Heart right ventricle (tissue), 16 donors: Measurements from ENCODE around the gene COL5A2. TPM values are rescaled to one million over a fixed set of nuclear protein-coding genes. Genes with fewer than 3 reads are reported as not detected.
A peak's percentile ranks its signal among the peaks of the same experiment; 100 is the strongest.

Experiments used
- ATAC-seq, 8 donors: fragments of 200-7000 bp; cut with Tn5 transposase; one replicate each; pipeline ENCODE4 v1.9.1; 2020; ENCODE audit warnings: mild to moderate bottlenecking in 8 of 8, moderate library complexity in 8 of 8, moderate number of reproducible peaks in 1 of 8
- DNase-seq, 2 donors: peaks; one replicate each; pipeline ENCODE4 v3.0.0-alpha.2; 2020
- H3K27ac ChIP-seq, 10 donors: fragments of 200-600 bp; sonication (generic) in 2 of 10; one replicate each; pipeline versions ENCODE4 v1.5.0 to v1.8.0; 2020 to 2022; ENCODE audit warnings: mild to moderate bottlenecking in 3 of 10
- H3K27me3 ChIP-seq, 7 donors: fragments of 200-600 bp; one replicate each; pipeline ENCODE4 v1.8.0; 2021 to 2022; ENCODE audit warnings: mild to moderate bottlenecking in 2 of 7
- H3K36me3 ChIP-seq, 9 donors: fragments of 200-600 bp; sonication (generic) in 1 of 9; one replicate each; pipeline versions ENCODE4 v1.5.0 to v1.8.0; 2020 to 2022; ENCODE audit warnings: mild to moderate bottlenecking in 2 of 9
- H3K4me1 ChIP-seq, 9 donors: fragments of 200-600 bp; sonication (generic) in 1 of 9; one replicate each; pipeline versions ENCODE4 v1.5.0 to v1.8.0; 2020 to 2022; ENCODE audit warnings: mild to moderate bottlenecking in 4 of 9
- H3K4me3 ChIP-seq, 10 donors: fragments of 200-600 bp; sonication (generic) in 2 of 10; one replicate each; pipeline versions ENCODE4 v1.5.0 to v1.8.0; 2020 to 2022; ENCODE audit warnings: mild to moderate bottlenecking in 7 of 10, moderate library complexity in 2 of 10
- H3K9me3 ChIP-seq, 11 donors: fragments of 200-600 bp in 10 of 11; sonication (generic) in 2 of 11; one replicate each; pipeline versions ENCODE4 v1.5.0 to v1.8.0; 2013 to 2022; ENCODE audit warnings: mild to moderate bottlenecking in 2 of 11, control low read depth in 1 of 11, moderate library complexity in 1 of 11
- WGBS, 2 donors: extraction: QIAGEN DNeasy Blood & Tissue Kit; methylation state at CpG; one replicate each; pipeline ENCODE4 v1.1.7; 2013; ENCODE audit warnings: inconsistent platforms in 1 of 2; 5-methylcytosine and 5-hydroxymethylcytosine counted together
- intact Hi-C, 10 donors: fragments of 100-400 bp; cut with DNase I; formaldehyde crosslinking; loops; one replicate each; pipeline versions ENCODE4 v1.11.1 to v1.14.2; 2022
- polyA plus RNA-seq, 2 donors: library from polyadenylated mRNA; stranded (reverse); fragments of 200-250 nt; gene quantifications; one replicate each; pipeline ENCODE4 v1.2.3, GENCODE V29; 2013
- total RNA-seq, 10 donors: library from RNA; stranded (reverse); fragmentation: NEBNext Ultra II Directional in 3 of 10; extraction: Animal tissue kit (Norgen Biotek cat#: 25700) in 3 of 10; gene quantifications; one replicate each; pipeline versions ENCODE4 v1.2.1 to v1.2.4, GENCODE V29; 2021 to 2023
- TF ChIP-seq, protein P1 (sequence below), 9 donors: fragments of 200-600 bp; sonication (generic) in 2 of 9; IDR thresholded peaks; one replicate each; pipeline versions ENCODE4 v1.5.0 to v1.8.0; 2021 to 2022; ENCODE audit warnings: antibody characterized with exemption in 9 of 9, mild to moderate bottlenecking in 5 of 9, moderate library complexity in 1 of 9
- donor health status: Arrhythmogenic right ventricular cardiomyopathy.
- donor health status: ischemic (EF 13 %, LVEDD 7.1; RV severe dilation, severe dysfunction).
- donor health status: healthy with polysubstance abuse.
- donor health status: DM: no; HTN: yes; CAD: no.
- donor health status: DM: no; HTN: no; CAD: no.
- donor health status: ischemic (EF 25% LVEDD 6.9; RV normal size, moderate dysfunction).
- donor health status: ischemic (EF 25% LVEDD 5.7; RV mildly dilated, moderate dysfunction).
- donor health status: healthy.
- donor health status: DM: yes; HTN: yes; CAD: no.
- donor health status: Ischemic cardiomyopathy.
- donor health status: ischemic (EF 35%, LVEDD 5.7; RV mildly dilated, moderate dysfunction).
- donor health status: nonischemic (EF 11% LVEDD 7.7; RV severe dilation, severe dysfunction).
- donor health status: DM: yes; HTN: yes; CAD: no.
- donor health status: PGD.
- donor health status: ischemic (EF 29% LVEDD 5.4; RV normal size, mild dysfunction).
- donor health status: nonischemic (EF 23%, LVEDD 6.1; RV moderate dilation, normal function).

The COL5A2 gene
- total and polyA plus RNA-seq, 12 donors, result 4.8 to 44.7 (median 8.7) TPM

DNA sequence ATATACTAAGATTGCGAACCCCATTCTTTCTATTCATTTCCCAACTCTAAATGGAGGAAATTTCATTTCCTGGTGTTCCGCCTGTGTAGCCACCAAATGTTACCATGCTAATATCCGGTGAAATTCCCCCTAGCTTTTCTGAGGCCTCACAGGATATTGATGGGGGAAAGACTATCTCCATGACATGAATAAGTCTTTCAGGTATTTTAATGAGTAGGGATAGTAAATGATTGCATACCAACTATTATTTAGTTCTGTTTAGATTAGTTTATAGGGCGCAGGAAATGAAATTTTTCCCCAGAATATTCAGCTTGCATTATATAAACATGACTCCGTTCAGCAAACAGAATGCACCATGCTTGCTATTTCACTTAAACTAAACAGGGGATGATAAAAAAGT is 55.4 kb downstream of the COL5A2 start:
- 84 to 90% methylated on average over 5 of the region's 5 CpGs for WGBS, 2 donors
- intact Hi-C loops, result loop anchor here in 1 of 10 donors (10.0 kb wide), 1 partner anchor 51 kb away; the partner anchor contains the start of gene COL5A2
- peaks cover 0 to 6% (median 0%) of the 10 kb centered on the region in 9 donors for H3K36me3 ChIP-seq
- no peak overlapping the region for H3K4me3 ChIP-seq
- no peak overlapping the region for H3K27ac ChIP-seq
- no peaks in the 10 kb centered on the region for H3K27me3 ChIP-seq
- TF ChIP-seq, protein P1, sequence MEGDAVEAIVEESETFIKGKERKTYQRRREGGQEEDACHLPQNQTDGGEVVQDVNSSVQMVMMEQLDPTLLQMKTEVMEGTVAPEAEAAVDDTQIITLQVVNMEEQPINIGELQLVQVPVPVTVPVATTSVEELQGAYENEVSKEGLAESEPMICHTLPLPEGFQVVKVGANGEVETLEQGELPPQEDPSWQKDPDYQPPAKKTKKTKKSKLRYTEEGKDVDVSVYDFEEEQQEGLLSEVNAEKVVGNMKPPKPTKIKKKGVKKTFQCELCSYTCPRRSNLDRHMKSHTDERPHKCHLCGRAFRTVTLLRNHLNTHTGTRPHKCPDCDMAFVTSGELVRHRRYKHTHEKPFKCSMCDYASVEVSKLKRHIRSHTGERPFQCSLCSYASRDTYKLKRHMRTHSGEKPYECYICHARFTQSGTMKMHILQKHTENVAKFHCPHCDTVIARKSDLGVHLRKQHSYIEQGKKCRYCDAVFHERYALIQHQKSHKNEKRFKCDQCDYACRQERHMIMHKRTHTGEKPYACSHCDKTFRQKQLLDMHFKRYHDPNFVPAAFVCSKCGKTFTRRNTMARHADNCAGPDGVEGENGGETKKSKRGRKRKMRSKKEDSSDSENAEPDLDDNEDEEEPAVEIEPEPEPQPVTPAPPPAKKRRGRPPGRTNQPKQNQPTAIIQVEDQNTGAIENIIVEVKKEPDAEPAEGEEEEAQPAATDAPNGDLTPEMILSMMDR (IDR thresholded peaks at IDR 0.05), result no peak
- peaks cover 0 to 15% (median 0%) of the 10 kb centered on the region in 9 donors for H3K4me1 ChIP-seq
- DNase-seq, result no peak
- no peaks in the 10 kb centered on the region for H3K9me3 ChIP-seq
- no peak for ATAC-seq

DNA sequence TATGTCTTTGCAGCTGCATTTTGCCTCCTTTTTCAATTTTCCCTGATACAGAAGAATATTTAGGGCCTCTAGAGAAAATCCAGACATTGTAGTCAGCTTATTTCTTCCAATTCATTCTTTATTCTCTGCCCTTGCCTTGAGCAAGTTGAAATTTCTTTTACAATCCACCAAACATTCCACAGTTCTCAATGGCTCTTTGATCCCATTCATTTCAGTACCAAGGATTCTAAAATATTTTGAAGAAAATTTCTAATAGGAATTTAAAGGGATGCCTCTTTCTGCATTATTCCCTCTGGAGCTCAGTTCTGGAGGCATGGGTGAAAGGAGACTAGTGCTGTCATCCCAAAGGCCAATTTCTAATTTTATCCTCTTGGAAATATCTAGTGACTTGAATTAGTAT is 61.2 kb downstream of the COL5A2 start:
- H3K9me3 ChIP-seq, result no peaks in the 10 kb centered on the region
- no peak overlapping the region for H3K4me3 ChIP-seq
- ATAC-seq (no peak), DNase-seq (no peak)
- TF ChIP-seq, protein P1 (IDR thresholded peaks at IDR 0.05), result no peak
- H3K27me3 ChIP-seq, result no peaks in the 10 kb centered on the region
- intact Hi-C loops, result loop anchor here in 3 of 10 donors (10.0 kb wide), 2 partner anchors 56 to 166 kb away; partner anchors contain the start of gene COL5A2 (in 1 of the 3)
- H3K4me1 ChIP-seq, result peaks cover 0 to 17% (median 0%) of the 10 kb centered on the region in 9 donors
- H3K36me3 ChIP-seq, result no peaks in the 10 kb centered on the region
- H3K27ac ChIP-seq, result no peak overlapping the region

DNA sequence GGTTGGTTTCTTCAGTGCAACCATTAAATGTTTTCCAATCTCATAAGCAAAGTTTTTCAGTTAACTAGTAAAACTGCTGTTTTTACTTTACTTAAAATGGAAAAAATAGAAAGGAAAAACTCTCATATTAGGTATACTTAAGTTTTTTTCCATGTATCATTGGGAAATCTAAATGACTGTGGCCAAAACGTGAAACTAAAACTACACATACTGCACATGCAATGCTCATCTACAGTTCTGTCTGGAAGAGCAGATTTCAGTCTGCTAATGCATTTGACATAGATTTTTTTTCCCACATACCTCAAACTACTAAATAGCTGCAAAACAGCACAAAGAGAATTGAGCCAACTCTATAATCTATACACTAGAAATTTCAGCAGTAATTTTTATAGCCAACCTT is 62.6 kb downstream of the COL5A2 start:
- H3K4me1 ChIP-seq, result peaks cover 0 to 17% (median 0%) of the 10 kb centered on the region in 9 donors
- 29 to 56% methylated on average over 1 of the region's 1 CpG for WGBS, 2 donors
- TF ChIP-seq, protein P1 (IDR thresholded peaks at IDR 0.05), result no peak
- no peak for DNase-seq
- H3K27ac ChIP-seq, result no peak overlapping the region
- no peak for ATAC-seq
- H3K4me3 ChIP-seq, result no peak overlapping the region
- H3K36me3 ChIP-seq, result no peaks in the 10 kb centered on the region
- no peaks in the 10 kb centered on the region for H3K9me3 ChIP-seq
- no peaks in the 10 kb centered on the region for H3K27me3 ChIP-seq
- intact Hi-C loops, result loop anchor here in 3 of 10 donors (10.0 kb wide), 2 partner anchors 58 to 168 kb away; partner anchors contain the start of gene COL5A2 (in 1 of the 3)

DNA sequence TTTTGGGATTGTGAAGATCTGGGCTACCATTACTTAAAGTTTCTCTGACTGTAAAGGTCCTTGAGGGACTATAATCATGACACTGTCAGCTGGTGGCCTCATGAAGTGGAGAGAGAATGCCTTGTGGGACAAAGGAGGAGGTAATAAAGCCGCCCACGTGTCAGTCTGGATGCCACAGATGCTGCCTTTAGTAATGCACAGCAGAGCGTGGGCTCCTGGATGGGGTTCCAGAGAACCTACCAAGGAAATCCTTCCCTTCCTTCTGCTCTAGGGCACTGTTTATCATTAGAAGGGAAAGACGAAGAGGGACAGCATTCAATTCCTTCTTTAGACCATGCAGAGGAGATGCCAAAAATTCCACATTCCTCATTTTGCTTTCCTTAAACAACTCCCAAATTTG is 63.5 kb downstream of the COL5A2 start:
- intact Hi-C loops, result loop anchor here in 3 of 10 donors (10.0 kb wide), 2 partner anchors 59 to 169 kb away; partner anchors contain the start of gene COL5A2 (in 1 of the 3)
- DNase-seq, result no peak
- Histone ChIP-seq H3K27me3 (no peaks in the 10 kb centered on the region), H3K36me3 (no peaks in the 10 kb centered on the region), H3K4me1 (peaks cover 0 to 17% (median 0%) of the 10 kb centered on the region in 9 donors), H3K9me3 (no peaks in the 10 kb centered on the region), H3K4me3 (no peak overlapping the region), H3K27ac (peak overlapping the region in 1 of 10 donors; percentile 13)
- 63 to 75% methylated on average over 4 of the region's 4 CpGs for WGBS, 2 donors
- peak in 2 of 8 donors; percentile 17 to 41 for ATAC-seq
- TF ChIP-seq, protein P1 (IDR thresholded peaks at IDR 0.05), result no peak
